Kidney (tissue), 14 donors: ENCODE data around the gene ADGRD1. TPM values are rescaled to one million over a fixed set of nuclear protein-coding genes. Genes with fewer than 3 reads are reported as not detected.

ENCODE experiments used
- DNase-seq, 5 donors: peaks; one replicate each; pipeline ENCODE4 v3.0.0-alpha.2; 2013 to 2020
- FAIRE-seq: peaks from 2 replicates; lab custom pipeline; 2012; peaks lifted over from hg19 to GRCh38; lab: Jason Lieb, UNC
- H3K27ac ChIP-seq, 2 donors: one replicate each; pipeline ENCODE4 v1.7.0; 2013; ENCODE audit warnings: low read depth in 2 of 2, low read length in 2 of 2, inconsistent platforms in 1 of 2
- H3K27me3 ChIP-seq: one replicate; pipeline ENCODE4 v1.7.1; 2013; ENCODE audit warnings: low read length, inconsistent platforms; ENCODE audit not compliant: control insufficient read depth, insufficient read depth
- H3K36me3 ChIP-seq, 3 donors: one replicate each; pipeline versions ENCODE4 v1.7.0 to v1.7.1; 2013; ENCODE audit warnings: low read length in 3 of 3, control low read depth in 1 of 3, inconsistent platforms in 1 of 3; ENCODE audit not compliant: insufficient read depth in 3 of 3, control insufficient read depth in 2 of 3
- H3K4me1 ChIP-seq, 3 donors: one replicate each; pipeline versions ENCODE4 v1.7.0 to v1.7.1; 2013; ENCODE audit warnings: low read length in 3 of 3, inconsistent platforms in 1 of 3, low read depth in 1 of 3; ENCODE audit not compliant: control insufficient read depth in 2 of 3, insufficient read depth in 2 of 3
- H3K4me3 ChIP-seq, 3 donors: one replicate each; pipeline versions ENCODE4 v1.7.0 to v1.8.1; 2013; ENCODE audit warnings: low read length in 3 of 3, control low read depth in 1 of 3, inconsistent platforms in 1 of 3
- H3K9ac ChIP-seq, 3 donors: one replicate each; pipeline versions ENCODE4 v1.7.0 to v1.7.1; 2013; ENCODE audit warnings: low read length in 3 of 3, control low read depth in 1 of 3, inconsistent platforms in 1 of 3
- H3K9me3 ChIP-seq, 3 donors: one replicate each; pipeline versions ENCODE4 v1.7.0 to v1.7.1; 2013; ENCODE audit warnings: low read length in 3 of 3, control low read depth in 1 of 3, inconsistent platforms in 1 of 3; ENCODE audit not compliant: control insufficient read depth in 2 of 3, insufficient read depth in 1 of 3
- intact Hi-C: fragments of 100-400 bp; cut with DNase I; formaldehyde crosslinking; loops from one replicate; pipeline ENCODE4 v1.11.1; 2022
- polyA plus RNA-seq: library from polyadenylated mRNA; stranded (reverse); fragments of 350-450 nt; fragmentation: Illumina TruSeq; extraction: RNeasy Lipid Tissue Mini Kit (QIAGEN cat#74804); gene quantifications from one replicate; pipeline ENCODE4 v1.2.3, GENCODE V29; 2014; ENCODE audit warnings: low read depth, low replicate concordance; ENCODE audit not compliant: insufficient read depth
- total RNA-seq: library from RNA; stranded (reverse); fragmentation: NEBNext Ultra II Directional; extraction: Animal tissue kit (Norgen Biotek cat#: 25700); gene quantifications from one replicate; pipeline ENCODE4 v1.2.1, GENCODE V29; 2021
- TF ChIP-seq, protein P1 (sequence below): IDR thresholded peaks from 3 replicates; pipeline ENCODE4 v1.5.1; 2012; ENCODE audit warnings: mild to moderate bottlenecking, moderate library complexity, borderline replicate concordance; ENCODE audit not compliant: insufficient read depth; ENCODE audit errors: extremely low read depth
- donor health status: control.
- donor health status: control.
- donor health status: control.
- donor health status: control.
- donor health status: control.
- donor health status: DM: yes; HTN: yes; CAD: no.
- donor health status: Normal renal cell carcinoma (clear cell type).

Gene ADGRD1
- total and polyA plus RNA-seq, 2 donors from 2014 or later: 1.7 to 6.7 TPM

DNA sequence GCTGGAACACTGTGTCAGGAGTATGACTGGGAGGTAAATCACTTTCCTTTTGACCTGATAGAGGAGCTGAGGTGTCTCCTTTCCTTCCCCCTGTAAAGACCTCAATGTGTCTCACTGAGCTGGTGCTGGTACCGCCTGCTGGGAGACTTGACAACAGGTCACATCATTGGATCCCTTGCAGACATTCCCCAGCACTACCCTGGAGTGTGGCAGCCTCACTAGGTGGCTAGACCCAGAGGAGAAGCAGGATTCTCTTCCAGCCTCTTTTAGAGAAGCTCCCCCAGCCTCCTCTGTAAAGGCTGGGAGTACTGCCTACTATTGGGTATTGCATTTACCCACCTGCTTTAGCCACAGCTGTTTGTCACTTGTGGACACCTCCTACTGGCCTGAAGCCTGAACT, 223.9 kb downstream of the ADGRD1 start:
- Histone ChIP-seq H3K9ac (no peak overlapping the region), H3K4me1 (no peaks in the 10 kb centered on the region), H3K27me3 (no peaks in the 10 kb centered on the region), H3K4me3 (no peak overlapping the region), H3K36me3 (no peaks in the 10 kb centered on the region), H3K27ac (no peak overlapping the region), H3K9me3 (peaks cover 0 to 2% (median 2%) of the 10 kb centered on the region in 3 donors)
- TF ChIP-seq, protein P1, sequence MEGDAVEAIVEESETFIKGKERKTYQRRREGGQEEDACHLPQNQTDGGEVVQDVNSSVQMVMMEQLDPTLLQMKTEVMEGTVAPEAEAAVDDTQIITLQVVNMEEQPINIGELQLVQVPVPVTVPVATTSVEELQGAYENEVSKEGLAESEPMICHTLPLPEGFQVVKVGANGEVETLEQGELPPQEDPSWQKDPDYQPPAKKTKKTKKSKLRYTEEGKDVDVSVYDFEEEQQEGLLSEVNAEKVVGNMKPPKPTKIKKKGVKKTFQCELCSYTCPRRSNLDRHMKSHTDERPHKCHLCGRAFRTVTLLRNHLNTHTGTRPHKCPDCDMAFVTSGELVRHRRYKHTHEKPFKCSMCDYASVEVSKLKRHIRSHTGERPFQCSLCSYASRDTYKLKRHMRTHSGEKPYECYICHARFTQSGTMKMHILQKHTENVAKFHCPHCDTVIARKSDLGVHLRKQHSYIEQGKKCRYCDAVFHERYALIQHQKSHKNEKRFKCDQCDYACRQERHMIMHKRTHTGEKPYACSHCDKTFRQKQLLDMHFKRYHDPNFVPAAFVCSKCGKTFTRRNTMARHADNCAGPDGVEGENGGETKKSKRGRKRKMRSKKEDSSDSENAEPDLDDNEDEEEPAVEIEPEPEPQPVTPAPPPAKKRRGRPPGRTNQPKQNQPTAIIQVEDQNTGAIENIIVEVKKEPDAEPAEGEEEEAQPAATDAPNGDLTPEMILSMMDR: no peak
- intact Hi-C loops: no loop called here
- FAIRE-seq (no peak), DNase-seq (no peak)

DNA sequence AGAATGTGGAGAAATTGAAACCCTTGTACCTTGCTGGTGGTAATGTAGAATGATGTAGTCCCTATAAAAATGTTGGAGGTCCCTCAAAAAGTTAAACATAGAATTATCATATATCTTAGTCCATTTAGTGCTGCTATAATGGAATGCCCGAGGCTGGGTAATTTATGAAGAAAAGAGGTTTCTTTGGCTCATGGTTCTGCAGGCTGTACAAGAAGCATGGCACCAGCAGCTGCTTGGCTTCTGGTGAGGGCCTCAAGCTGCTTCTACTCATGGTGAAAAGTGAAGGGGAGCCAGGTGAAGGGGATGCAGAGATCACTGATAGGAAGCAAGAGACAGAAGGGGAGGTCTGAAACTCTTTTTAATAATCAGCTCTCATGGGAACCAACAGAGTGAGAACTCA, 233.9 kb downstream of the ADGRD1 start:
- FAIRE-seq: no peak

DNA sequence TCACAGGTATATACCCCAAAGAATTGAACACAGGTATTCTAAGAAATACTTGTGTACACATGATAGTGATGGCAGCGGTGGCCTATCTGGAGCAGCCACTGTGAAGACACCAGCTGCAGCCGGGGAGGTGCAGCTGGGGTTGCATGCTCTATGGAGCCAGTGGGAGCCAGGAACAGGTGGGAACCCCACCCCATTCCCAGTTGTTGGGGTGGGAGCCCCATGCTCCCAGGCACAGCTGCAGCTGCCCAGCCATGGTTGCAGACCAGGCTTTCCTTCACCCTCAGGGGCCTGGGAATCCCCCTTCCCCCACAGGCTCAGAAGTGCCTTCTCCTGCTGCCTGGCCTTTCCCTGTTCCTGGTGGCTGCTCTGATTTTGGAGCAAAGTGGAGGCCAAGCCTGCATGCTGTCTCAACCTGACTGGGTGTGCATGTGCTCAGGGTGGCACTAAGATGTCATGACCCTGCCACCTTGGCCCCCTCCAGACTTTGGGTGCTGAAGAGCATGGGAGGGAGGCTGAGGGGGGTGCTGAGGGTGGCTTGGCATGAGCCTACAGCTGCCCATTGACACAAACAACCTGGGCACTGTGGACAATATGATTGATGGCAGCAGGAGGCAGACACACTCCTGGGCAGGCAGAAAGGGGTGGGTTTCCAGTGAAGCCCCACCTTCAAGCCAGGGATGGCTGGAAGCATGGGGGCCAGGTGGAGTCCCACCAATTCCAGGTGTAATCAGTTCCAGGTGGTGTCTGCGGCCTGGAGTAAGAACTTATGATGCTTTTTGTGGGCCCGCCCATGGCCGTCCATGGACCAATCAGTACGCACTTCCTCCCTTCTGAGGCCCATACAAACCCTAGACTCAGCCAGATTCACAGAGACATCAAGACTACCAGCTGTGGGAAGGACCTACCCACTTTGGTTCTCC, 234.7 kb downstream of the ADGRD1 start:
- no peak for DNase-seq
- Histone ChIP-seq H3K9ac (no peak overlapping the region), H3K27me3 (no peaks in the 10 kb centered on the region), H3K4me1 (no peaks in the 10 kb centered on the region), H3K36me3 (no peaks in the 10 kb centered on the region), H3K27ac (no peak overlapping the region), H3K9me3 (no peaks in the 10 kb centered on the region), H3K4me3 (no peak overlapping the region)
- TF ChIP-seq, protein P1: no peak
- intact Hi-C loops: no loop called here
- no peak for FAIRE-seq

More for the DNA sequence above, 233.9 kb downstream of the ADGRD1 start:
- Histone ChIP-seq H3K4me3 (no peak overlapping the region), H3K9ac (no peak overlapping the region), H3K36me3 (no peaks in the 10 kb centered on the region), H3K4me1 (no peaks in the 10 kb centered on the region), H3K27me3 (no peaks in the 10 kb centered on the region), H3K9me3 (no peaks in the 10 kb centered on the region), H3K27ac (no peak overlapping the region)
- intact Hi-C loops: no loop called here
- DNase-seq: no peak
- TF ChIP-seq, protein P1: no peak
